OCI-LY3 (cell line): ENCODE measurements around the gene HAVCR1.

Experiments used
- H2AFZ ChIP-seq: fragments of 200-600, 300-600 bp; shearing (Covaris generic); 2 replicates; pipeline ENCODE4 v1.6.0; 2014; ENCODE audit warnings: antibody characterized with exemption, low read depth, low read length
- H3K27ac ChIP-seq: fragments of 200-600, 300-600 bp; sonication (generic); 2 replicates; pipeline ENCODE4 v1.5.1; 2014; ENCODE audit warnings: mild to moderate bottlenecking, low read length, moderate library complexity, mixed read lengths
- H3K27me3 ChIP-seq: fragments of 200-600, 300-600 bp; sonication (generic); 2 replicates; pipeline ENCODE4 v1.6.1; 2014; ENCODE audit warnings: low read depth, low read length, mixed read lengths
- H3K36me3 ChIP-seq: fragments of 200-600, 300-600 bp; sonication (generic); replicated peaks from 2 replicates; pipeline ENCODE3; 2014; ENCODE audit warnings: low read depth, low read length, mixed read lengths
- H3K4me1 ChIP-seq: fragments of 300-600, 200-600 bp; sonication (generic); 2 replicates; pipeline ENCODE4 v1.6.1; 2014; ENCODE audit warnings: low read length, mixed read lengths
- H3K4me2 ChIP-seq: fragments of 200-600, 300-600 bp; sonication (generic); 2 replicates; pipeline ENCODE4 v1.6.1; 2014; ENCODE audit warnings: low read length, mixed read lengths
- H3K4me3 ChIP-seq: fragments of 300-600, 200-600 bp; sonication (generic); 2 replicates; pipeline ENCODE4 v1.5.1; 2014; ENCODE audit warnings: antibody characterized with exemption, mild to moderate bottlenecking, low read length, moderate library complexity
- H3K79me2 ChIP-seq: fragments of 300-600, 200-600 bp; shearing (Covaris generic); 2 replicates; pipeline ENCODE4 v1.6.1; 2014; ENCODE audit warnings: mild to moderate bottlenecking, low read length, mixed read lengths
- H3K9ac ChIP-seq: fragments of 300-600, 200-600 bp; shearing (Covaris generic); 2 replicates; pipeline ENCODE4 v1.6.0; 2014; ENCODE audit warnings: mild to moderate bottlenecking, low read length, moderate library complexity
- H3K9me3 ChIP-seq: fragments of 200-600, 300-600 bp; shearing (Covaris generic); 2 replicates; pipeline ENCODE4 v1.6.1; 2014; ENCODE audit warnings: low read length, mixed read lengths; ENCODE audit not compliant: insufficient read depth
- H4K20me1 ChIP-seq: fragments of 200-600, 300-600 bp; sonication (generic); 2 replicates; pipeline ENCODE4 v1.6.1; 2016; ENCODE audit warnings: low read length, mixed read lengths; ENCODE audit not compliant: insufficient read depth
- CTCF ChIP-seq: fragments of 200-600, 300-600 bp; sonication (generic); IDR thresholded peaks from 2 replicates; pipeline ENCODE4 v1.5.1; 2014; ENCODE audit warnings: antibody characterized with exemption, low read length, low read depth
- EZH2phosphoT487 ChIP-seq: fragments of 200-600 bp; shearing (Covaris generic); IDR thresholded peaks from 2 replicates; pipeline ENCODE4 v1.6.1; 2018; ENCODE audit warnings: antibody characterized with exemption, mixed run types, low read depth

The HAVCR1 gene

GRCh38 chr5:157068339-157068738 lies 9.4 kb upstream of the HAVCR1 start:
- no peak overlapping the region for H3K4me2 ChIP-seq
- H3K9ac ChIP-seq: no peak overlapping the region
- no peaks in the 10 kb centered on the region for H3K27me3 ChIP-seq
- H4K20me1 ChIP-seq: no peaks in the 10 kb centered on the region
- H3K27ac ChIP-seq: no peak overlapping the region
- H2AFZ ChIP-seq: no peak overlapping the region
- no peaks in the 10 kb centered on the region for H3K36me3 ChIP-seq
- H3K79me2 ChIP-seq: no peaks in the 10 kb centered on the region
- H3K4me3 ChIP-seq: no peak overlapping the region
- H3K9me3 ChIP-seq: no peaks in the 10 kb centered on the region
- H3K4me1 ChIP-seq: no peaks in the 10 kb centered on the region
- TF ChIP-seq CTCF (no peak), EZH2phosphoT487 (no peak)

- H3K4me3 ChIP-seq: no peak overlapping the region
- TF ChIP-seq CTCF (no peak), EZH2phosphoT487 (no peak)
- H3K4me2 ChIP-seq: no peak overlapping the region
- H3K9ac ChIP-seq: no peak overlapping the region
- no peak overlapping the region for H2AFZ ChIP-seq
- H3K9me3 ChIP-seq: no peaks in the 10 kb centered on the region
- H3K27ac ChIP-seq: no peak overlapping the region
- no peaks in the 10 kb centered on the region for H3K27me3 ChIP-seq
- H3K36me3 ChIP-seq: no peaks in the 10 kb centered on the region
- H3K4me1 ChIP-seq: no peaks in the 10 kb centered on the region
- no peaks in the 10 kb centered on the region for H4K20me1 ChIP-seq
- H3K79me2 ChIP-seq: no peaks in the 10 kb centered on the region
Measured at GRCh38 chr5:157067005-157067404, 8.1 kb upstream of the HAVCR1 start.

GRCh38 chr5:157066080-157066479 lies 7.2 kb upstream of the HAVCR1 start:
- TF ChIP-seq EZH2phosphoT487 (no peak), CTCF (no peak)
- H3K9ac ChIP-seq: no peak overlapping the region
- H3K9me3 ChIP-seq: no peaks in the 10 kb centered on the region
- no peaks in the 10 kb centered on the region for H3K4me1 ChIP-seq
- no peaks in the 10 kb centered on the region for H3K27me3 ChIP-seq
- no peak overlapping the region for H3K27ac ChIP-seq
- no peak overlapping the region for H2AFZ ChIP-seq
- no peak overlapping the region for H3K4me2 ChIP-seq
- no peaks in the 10 kb centered on the region for H4K20me1 ChIP-seq
- H3K36me3 ChIP-seq: no peaks in the 10 kb centered on the region
- no peak overlapping the region for H3K4me3 ChIP-seq
- no peaks in the 10 kb centered on the region for H3K79me2 ChIP-seq

GRCh38 chr5:157063776-157064430 lies 5.0 kb upstream of the HAVCR1 start:
- no peak overlapping the region for H2AFZ ChIP-seq
- H3K36me3 ChIP-seq: no peaks in the 10 kb centered on the region
- TF ChIP-seq EZH2phosphoT487 (no peak), CTCF (no peak)
- no peak overlapping the region for H3K4me2 ChIP-seq
- H3K4me1 ChIP-seq: peaks cover 4% of the 10 kb centered on the region
- H3K27me3 ChIP-seq: no peaks in the 10 kb centered on the region
- no peaks in the 10 kb centered on the region for H3K79me2 ChIP-seq
- H3K9me3 ChIP-seq: no peaks in the 10 kb centered on the region
- no peaks in the 10 kb centered on the region for H4K20me1 ChIP-seq
- H3K4me3 ChIP-seq: no peak overlapping the region
- no peak overlapping the region for H3K9ac ChIP-seq
- H3K27ac ChIP-seq: no peak overlapping the region
